T-helper 1 cell treated with Interleukin-12 subunit alpha and Interleukin-12 subunit beta and Interleukin-4 antibody, amounts not matched to agents 30 μg/mL and 1 μg/mL, for 36 hours (primary cell): ENCODE data around the gene MPP3.

ENCODE experiments used
- H3K27ac Mint-ChIP-seq: one replicate; pipeline ENCODE4 v1.8.0; 2021; ENCODE audit warnings: mild to moderate bottlenecking, mixed read lengths
- H3K27me3 Mint-ChIP-seq: one replicate; pipeline ENCODE4 v1.8.0; 2021; ENCODE audit warnings: low read depth, mixed read lengths
- H3K36me3 Mint-ChIP-seq: one replicate; pipeline ENCODE4 v1.8.0; 2021; ENCODE audit warnings: low read depth, mixed read lengths
- H3K4me1 Mint-ChIP-seq: one replicate; pipeline ENCODE4 v1.8.0; 2021; ENCODE audit warnings: low read depth, mixed read lengths
- H3K4me3 Mint-ChIP-seq: one replicate; pipeline ENCODE4 v1.8.0; 2021; ENCODE audit warnings: mild to moderate bottlenecking, moderate library complexity, mixed read lengths
- H3K9me3 Mint-ChIP-seq: one replicate; pipeline ENCODE4 v1.8.0; 2021; ENCODE audit warnings: mixed read lengths

MPP3 gene

GRCh38 chr17:43830510-43831140, 2.3 kb downstream of the MPP3 start:
- no peaks in the 10 kb centered on the region for H3K36me3 Mint-ChIP-seq
- H3K27me3 Mint-ChIP-seq = peaks cover 52% of the 10 kb centered on the region
- peaks cover 6% of the 10 kb centered on the region for H3K4me1 Mint-ChIP-seq
- H3K4me3 Mint-ChIP-seq = no peak overlapping the region
- no peaks in the 10 kb centered on the region for H3K9me3 Mint-ChIP-seq
- H3K27ac Mint-ChIP-seq = no peak overlapping the region

GRCh38 chr17:43829738-43830137, 3.2 kb downstream of the MPP3 start:
- H3K27me3 Mint-ChIP-seq = peaks cover 46% of the 10 kb centered on the region

GRCh38 chr17:43827596-43827995, 5.3 kb downstream of the MPP3 start:
- Mint-ChIP-seq H3K9me3 (no peaks in the 10 kb centered on the region), H3K27ac (no peak overlapping the region), H3K27me3 (peaks cover 30% of the 10 kb centered on the region), H3K4me1 (peaks cover 3% of the 10 kb centered on the region), H3K36me3 (no peaks in the 10 kb centered on the region), H3K4me3 (no peak overlapping the region)

More at GRCh38 chr17:43829738-43830137, 3.2 kb downstream of the MPP3 start:
- no peak overlapping the region for H3K27ac Mint-ChIP-seq
- no peaks in the 10 kb centered on the region for H3K36me3 Mint-ChIP-seq
- H3K4me1 Mint-ChIP-seq = peaks cover 6% of the 10 kb centered on the region
- H3K9me3 Mint-ChIP-seq = no peaks in the 10 kb centered on the region
- no peak overlapping the region for H3K4me3 Mint-ChIP-seq

- no peaks in the 10 kb centered on the region for H3K9me3 Mint-ChIP-seq
These were observed 6.7 kb downstream of the MPP3 start for GRCh38 chr17:43826206-43826605.

GRCh38 chr17:43825567-43825966, 7.4 kb downstream of the MPP3 start:
- H3K36me3 Mint-ChIP-seq = no peaks in the 10 kb centered on the region
- H3K4me1 Mint-ChIP-seq = no peaks in the 10 kb centered on the region
- peaks cover 11% of the 10 kb centered on the region for H3K27me3 Mint-ChIP-seq
- no peak overlapping the region for H3K4me3 Mint-ChIP-seq
- no peak overlapping the region for H3K27ac Mint-ChIP-seq
- no peaks in the 10 kb centered on the region for H3K9me3 Mint-ChIP-seq

More at GRCh38 chr17:43826206-43826605, 6.7 kb downstream of the MPP3 start:
- no peak overlapping the region for H3K4me3 Mint-ChIP-seq
- no peaks in the 10 kb centered on the region for H3K36me3 Mint-ChIP-seq
- H3K4me1 Mint-ChIP-seq = peaks cover 3% of the 10 kb centered on the region
- peaks cover 17% of the 10 kb centered on the region for H3K27me3 Mint-ChIP-seq
- H3K27ac Mint-ChIP-seq = no peak overlapping the region

- Mint-ChIP-seq H3K36me3 (no peaks in the 10 kb centered on the region), H3K4me3 (no peak overlapping the region), H3K27ac (no peak overlapping the region), H3K27me3 (peaks cover under 1% of the 10 kb centered on the region), H3K9me3 (no peaks in the 10 kb centered on the region), H3K4me1 (no peaks in the 10 kb centered on the region)
These were observed 9.4 kb downstream of the MPP3 start for GRCh38 chr17:43823350-43824084.

- no peak overlapping the region for H3K27ac Mint-ChIP-seq
- no peaks in the 10 kb centered on the region for H3K4me1 Mint-ChIP-seq
- no peak overlapping the region for H3K4me3 Mint-ChIP-seq
- no peaks in the 10 kb centered on the region for H3K36me3 Mint-ChIP-seq
- no peaks in the 10 kb centered on the region for H3K9me3 Mint-ChIP-seq
- no peaks in the 10 kb centered on the region for H3K27me3 Mint-ChIP-seq
These were observed 10.3 kb downstream of the MPP3 start for GRCh38 chr17:43822570-43823190.

GRCh38 chr17:43820759-43821158, 12.2 kb downstream of the MPP3 start:
- H3K9me3 Mint-ChIP-seq = no peaks in the 10 kb centered on the region
- no peaks in the 10 kb centered on the region for H3K4me1 Mint-ChIP-seq
- no peaks in the 10 kb centered on the region for H3K36me3 Mint-ChIP-seq
- H3K4me3 Mint-ChIP-seq = no peak overlapping the region
- H3K27ac Mint-ChIP-seq = no peak overlapping the region
- no peaks in the 10 kb centered on the region for H3K27me3 Mint-ChIP-seq

GRCh38 chr17:43818966-43819365, 14.0 kb downstream of the MPP3 start:
- Mint-ChIP-seq H3K4me1 (no peaks in the 10 kb centered on the region), H3K4me3 (no peak overlapping the region), H3K36me3 (no peaks in the 10 kb centered on the region), H3K27me3 (no peaks in the 10 kb centered on the region), H3K27ac (no peak overlapping the region), H3K9me3 (no peaks in the 10 kb centered on the region)

GRCh38 chr17:43817826-43818225, 15.1 kb downstream of the MPP3 start:
- Mint-ChIP-seq H3K4me1 (no peaks in the 10 kb centered on the region), H3K36me3 (no peaks in the 10 kb centered on the region), H3K27ac (no peak overlapping the region), H3K9me3 (no peaks in the 10 kb centered on the region), H3K4me3 (no peak overlapping the region), H3K27me3 (no peaks in the 10 kb centered on the region)

GRCh38 chr17:43816336-43817320, 16.3 kb downstream of the MPP3 start:
- Mint-ChIP-seq H3K4me3 (no peak overlapping the region), H3K9me3 (no peaks in the 10 kb centered on the region), H3K27me3 (no peaks in the 10 kb centered on the region), H3K36me3 (no peaks in the 10 kb centered on the region), H3K4me1 (no peaks in the 10 kb centered on the region), H3K27ac (no peak overlapping the region)

- Mint-ChIP-seq H3K36me3 (no peaks in the 10 kb centered on the region), H3K9me3 (no peaks in the 10 kb centered on the region), H3K27ac (no peak overlapping the region), H3K4me1 (no peaks in the 10 kb centered on the region), H3K27me3 (peaks cover 10% of the 10 kb centered on the region), H3K4me3 (no peak overlapping the region)
These were observed 18.2 kb downstream of the MPP3 start for GRCh38 chr17:43814714-43815113.

GRCh38 chr17:43814026-43814425, 18.9 kb downstream of the MPP3 start:
- Mint-ChIP-seq H3K9me3 (no peaks in the 10 kb centered on the region), H3K27ac (no peak overlapping the region), H3K4me3 (no peak overlapping the region), H3K27me3 (peaks cover 10% of the 10 kb centered on the region), H3K4me1 (no peaks in the 10 kb centered on the region), H3K36me3 (no peaks in the 10 kb centered on the region)

GRCh38 chr17:43813386-43813785, 19.6 kb downstream of the MPP3 start:
- H3K9me3 Mint-ChIP-seq = no peaks in the 10 kb centered on the region
- no peak overlapping the region for H3K27ac Mint-ChIP-seq
- H3K4me3 Mint-ChIP-seq = no peak overlapping the region
- H3K4me1 Mint-ChIP-seq = no peaks in the 10 kb centered on the region
- no peaks in the 10 kb centered on the region for H3K36me3 Mint-ChIP-seq
- H3K27me3 Mint-ChIP-seq = peaks cover 10% of the 10 kb centered on the region
